ENCODE measurements around the gene DOCK4. TPM values are rescaled to one million over a fixed set of nuclear protein-coding genes. Genes with fewer than 3 reads are reported as not detected.

DOCK4 gene
- total and polyA plus RNA-seq, 9 donors = 8.2 to 14.0 (median 10.0) TPM

- no peaks in the 10 kb centered on the region for H3K27me3 ChIP-seq (ENCODE audit: control insufficient read depth, insufficient read depth, low read length)
- DNase-seq = no peak
- no CpG with 5 or more reads among the region's 4 CpGs for WGBS (ENCODE audit: insufficient coverage)
Measured at GRCh38 chr7:111821046-111821445, 385.2 kb downstream of the DOCK4 start.

GRCh38 chr7:111820621-111821020 lies 385.6 kb downstream of the DOCK4 start:
- H3K4me1 ChIP-seq (ENCODE audit: control insufficient read depth, insufficient read depth, low read length) = no peaks in the 10 kb centered on the region
- WGBS (ENCODE audit: insufficient coverage) = no CpG with 5 or more reads among the region's 2 CpGs
- no peaks in the 10 kb centered on the region for H3K27me3 ChIP-seq (ENCODE audit: control insufficient read depth, insufficient read depth, low read length)
- H3K36me3 ChIP-seq (ENCODE audit: control insufficient read depth, insufficient read depth, low read length) = no peaks in the 10 kb centered on the region
- H3K9me3 ChIP-seq (replicated peaks; ENCODE audit: control insufficient read depth, low read depth, low read length) = no peaks in the 10 kb centered on the region
- no peak overlapping the region for H3K27ac ChIP-seq (ENCODE audit: low read length)
- no peak for DNase-seq
- no peak overlapping the region for H3K4me3 ChIP-seq (ENCODE audit: low read length)

More at GRCh38 chr7:111821046-111821445, 385.2 kb downstream of the DOCK4 start:
- no peaks in the 10 kb centered on the region for H3K36me3 ChIP-seq (ENCODE audit: control insufficient read depth, insufficient read depth, low read length)
- H3K4me1 ChIP-seq (ENCODE audit: control insufficient read depth, insufficient read depth, low read length) = no peaks in the 10 kb centered on the region
- no peak overlapping the region for H3K27ac ChIP-seq (ENCODE audit: low read length)
- no peak overlapping the region for H3K4me3 ChIP-seq (ENCODE audit: low read length)
- no peaks in the 10 kb centered on the region for H3K9me3 ChIP-seq (replicated peaks; ENCODE audit: control insufficient read depth, low read depth, low read length)

- H3K36me3 ChIP-seq (ENCODE audit: control insufficient read depth, insufficient read depth, low read length) = no peaks in the 10 kb centered on the region
- H3K4me3 ChIP-seq (ENCODE audit: low read length) = no peak overlapping the region
- no peak overlapping the region for H3K27ac ChIP-seq (ENCODE audit: low read length)
- DNase-seq = no peak
- no peaks in the 10 kb centered on the region for H3K9me3 ChIP-seq (replicated peaks; ENCODE audit: control insufficient read depth, low read depth, low read length)
- H3K27me3 ChIP-seq (ENCODE audit: control insufficient read depth, insufficient read depth, low read length) = no peaks in the 10 kb centered on the region
- no CpG with 5 or more reads among the region's 1 CpG for WGBS (ENCODE audit: insufficient coverage)
- H3K4me1 ChIP-seq (ENCODE audit: control insufficient read depth, insufficient read depth, low read length) = no peaks in the 10 kb centered on the region
Measured at GRCh38 chr7:111820121-111820520, 386.1 kb downstream of the DOCK4 start.

DNA sequence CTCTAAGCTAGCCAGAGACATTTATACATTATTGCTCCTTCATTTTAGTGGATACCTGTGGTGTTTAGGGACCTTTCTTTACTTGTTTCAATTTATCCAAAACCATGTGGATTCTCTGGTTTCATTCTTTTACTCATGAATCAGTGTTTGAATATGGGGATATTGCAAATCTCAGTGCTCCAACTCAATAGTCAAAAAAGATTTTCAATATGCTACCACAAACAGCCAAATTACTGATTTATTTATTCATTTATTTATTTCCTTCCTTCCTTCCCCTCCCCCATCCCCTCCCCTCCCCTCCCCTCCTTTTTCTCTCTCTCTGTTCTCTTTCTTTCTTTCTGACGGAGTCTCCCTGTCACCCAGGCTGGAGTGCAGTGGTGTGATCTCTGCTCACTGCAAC lies 390.8 kb downstream of the DOCK4 start:
- DNase-seq = no peak
- WGBS (ENCODE audit: insufficient coverage) = no CpG with 5 or more reads among the region's 1 CpG
- H3K4me3 ChIP-seq (ENCODE audit: low read length) = no peak overlapping the region

DNA sequence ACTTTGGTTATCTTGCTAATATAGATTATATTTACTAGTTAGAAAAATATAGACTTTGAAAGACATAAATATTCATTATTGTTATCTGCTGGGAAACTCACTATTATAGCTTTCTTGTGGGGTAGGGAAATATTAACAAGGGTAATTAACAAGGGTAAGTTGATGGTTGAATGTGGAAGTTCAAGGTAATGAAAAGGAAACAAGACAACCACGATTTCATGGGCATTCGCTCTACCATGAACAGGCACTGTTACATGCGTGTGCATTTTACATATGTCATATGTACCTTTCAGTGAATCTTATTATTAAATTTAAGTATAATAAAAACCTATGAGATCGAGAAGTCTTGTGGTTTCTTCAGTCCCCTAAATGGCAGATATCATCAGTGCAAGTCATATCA lies 392.9 kb downstream of the DOCK4 start:
- WGBS (ENCODE audit: insufficient coverage) = no CpG with 5 or more reads among the region's 4 CpGs
- Histone ChIP-seq H3K9me3 (replicated peaks; ENCODE audit: control insufficient read depth, low read depth, low read length) (no peaks in the 10 kb centered on the region), H3K4me1 (ENCODE audit: control insufficient read depth, insufficient read depth, low read length) (no peaks in the 10 kb centered on the region), H3K36me3 (ENCODE audit: control insufficient read depth, insufficient read depth, low read length) (no peaks in the 10 kb centered on the region), H3K4me3 (ENCODE audit: low read length) (no peak overlapping the region), H3K27ac (ENCODE audit: low read length) (no peak overlapping the region), H3K27me3 (ENCODE audit: control insufficient read depth, insufficient read depth, low read length) (no peaks in the 10 kb centered on the region)
- DNase-seq = no peak

More for the DNA sequence above, 390.8 kb downstream of the DOCK4 start:
- Histone ChIP-seq H3K9me3 (replicated peaks; ENCODE audit: control insufficient read depth, low read depth, low read length) (no peaks in the 10 kb centered on the region), H3K36me3 (ENCODE audit: control insufficient read depth, insufficient read depth, low read length) (no peaks in the 10 kb centered on the region), H3K27ac (ENCODE audit: low read length) (no peak overlapping the region), H3K27me3 (ENCODE audit: control insufficient read depth, insufficient read depth, low read length) (no peaks in the 10 kb centered on the region), H3K4me1 (ENCODE audit: control insufficient read depth, insufficient read depth, low read length) (no peaks in the 10 kb centered on the region)

- Histone ChIP-seq H3K27me3 (ENCODE audit: control insufficient read depth, insufficient read depth, low read length) (no peaks in the 10 kb centered on the region), H3K36me3 (ENCODE audit: control insufficient read depth, insufficient read depth, low read length) (no peaks in the 10 kb centered on the region), H3K27ac (ENCODE audit: low read length) (no peak overlapping the region), H3K9me3 (replicated peaks; ENCODE audit: control insufficient read depth, low read depth, low read length) (peaks cover under 1% of the 10 kb centered on the region), H3K4me3 (ENCODE audit: low read length) (no peak overlapping the region), H3K4me1 (ENCODE audit: control insufficient read depth, insufficient read depth, low read length) (no peaks in the 10 kb centered on the region)
- WGBS (ENCODE audit: insufficient coverage) = no CpG with 5 or more reads among the region's 4 CpGs
- no peak for DNase-seq
Measured at GRCh38 chr7:111806232-111806631, 400.0 kb downstream of the DOCK4 start.

DNA sequence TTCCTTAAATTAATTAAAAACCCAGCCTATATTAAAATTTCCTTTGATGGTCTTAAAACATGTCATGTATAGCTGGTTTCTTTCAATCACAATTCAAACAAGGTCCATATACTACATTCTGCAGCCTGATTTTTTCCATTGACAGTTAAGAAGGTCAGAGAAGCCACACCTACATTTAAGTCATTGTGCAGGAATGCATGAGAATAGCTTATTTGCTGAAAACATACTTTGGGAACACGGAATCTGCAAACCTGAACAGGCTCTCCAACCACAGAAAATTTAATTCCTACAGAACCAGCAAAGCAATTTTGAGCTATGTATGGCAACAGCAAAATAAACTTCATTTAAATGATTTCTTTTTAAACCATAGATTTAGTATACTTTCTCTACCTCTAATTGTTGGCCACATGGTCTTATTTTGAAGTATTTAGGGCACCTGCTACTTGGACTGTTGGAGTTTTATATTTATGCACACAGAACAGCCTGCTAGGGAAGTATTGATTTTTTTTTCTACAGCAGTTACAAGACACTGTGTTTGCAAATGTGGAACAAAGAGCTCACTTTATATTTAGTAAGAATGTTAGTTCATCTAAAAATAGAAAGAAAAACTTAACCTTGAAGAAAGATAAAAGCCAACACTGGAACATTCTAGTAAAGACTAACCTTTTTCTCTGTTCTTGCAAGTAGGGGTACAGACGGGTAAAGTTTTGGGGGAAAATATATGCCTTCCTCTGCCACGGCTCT lies 403.0 kb downstream of the DOCK4 start:
- peak; percentile 38 for DNase-seq
- WGBS (ENCODE audit: insufficient coverage) = no CpG with 5 or more reads among the region's 3 CpGs
- Histone ChIP-seq H3K9me3 (replicated peaks; ENCODE audit: control insufficient read depth, low read depth, low read length) (peaks cover 17% of the 10 kb centered on the region), H3K27me3 (ENCODE audit: control insufficient read depth, insufficient read depth, low read length) (no peaks in the 10 kb centered on the region), H3K4me1 (ENCODE audit: control insufficient read depth, insufficient read depth, low read length) (no peaks in the 10 kb centered on the region), H3K4me3 (ENCODE audit: low read length) (no peak overlapping the region), H3K36me3 (ENCODE audit: control insufficient read depth, insufficient read depth, low read length) (no peaks in the 10 kb centered on the region), H3K27ac (ENCODE audit: low read length) (no peak overlapping the region)

- peaks cover 26% of the 10 kb centered on the region for H3K9me3 ChIP-seq (replicated peaks; ENCODE audit: control insufficient read depth, low read depth, low read length)
- H3K27ac ChIP-seq (ENCODE audit: low read length) = no peak overlapping the region
- H3K4me3 ChIP-seq (ENCODE audit: low read length) = no peak overlapping the region
- H3K27me3 ChIP-seq (ENCODE audit: control insufficient read depth, insufficient read depth, low read length) = no peaks in the 10 kb centered on the region
- no peak for DNase-seq
- H3K4me1 ChIP-seq (ENCODE audit: control insufficient read depth, insufficient read depth, low read length) = no peaks in the 10 kb centered on the region
- H3K36me3 ChIP-seq (ENCODE audit: control insufficient read depth, insufficient read depth, low read length) = no peaks in the 10 kb centered on the region
- WGBS (ENCODE audit: insufficient coverage) = 71% methylated on average over 1 of the region's 3 CpGs
Measured at GRCh38 chr7:111802194-111802772, 403.9 kb downstream of the DOCK4 start.

- WGBS (ENCODE audit: insufficient coverage) = 84% methylated on average over 4 of the region's 4 CpGs
- no peak for DNase-seq
- Histone ChIP-seq H3K36me3 (ENCODE audit: control insufficient read depth, insufficient read depth, low read length) (no peaks in the 10 kb centered on the region), H3K27me3 (ENCODE audit: control insufficient read depth, insufficient read depth, low read length) (no peaks in the 10 kb centered on the region), H3K4me3 (ENCODE audit: low read length) (no peak overlapping the region), H3K9me3 (replicated peaks; ENCODE audit: control insufficient read depth, low read depth, low read length) (peaks cover 35% of the 10 kb centered on the region), H3K27ac (ENCODE audit: low read length) (no peak overlapping the region), H3K4me1 (ENCODE audit: control insufficient read depth, insufficient read depth, low read length) (no peaks in the 10 kb centered on the region)
Measured at GRCh38 chr7:111801277-111801676, 404.9 kb downstream of the DOCK4 start.

DNA sequence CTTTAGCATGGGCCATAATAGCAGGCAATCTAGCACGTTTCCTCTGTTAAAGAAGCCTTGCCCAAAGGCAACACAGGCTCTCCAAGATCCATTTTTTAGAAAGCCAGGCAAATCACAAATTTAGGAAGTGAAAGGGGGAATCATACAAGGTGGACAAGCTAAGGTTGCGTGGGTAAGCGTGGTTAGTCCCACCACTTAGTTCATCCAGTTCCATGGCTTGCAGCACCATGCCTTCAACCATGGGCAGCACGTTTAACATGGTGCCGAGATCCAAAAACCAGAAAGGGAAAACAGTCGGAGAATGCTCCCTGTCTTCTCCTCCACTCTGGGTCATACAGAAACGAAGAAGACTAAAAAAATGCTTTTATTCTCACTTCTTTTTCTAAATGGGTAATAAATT lies 409.5 kb downstream of the DOCK4 start:
- H3K4me1 ChIP-seq (ENCODE audit: control insufficient read depth, insufficient read depth, low read length) = no peaks in the 10 kb centered on the region
- no peaks in the 10 kb centered on the region for H3K36me3 ChIP-seq (ENCODE audit: control insufficient read depth, insufficient read depth, low read length)
- no peaks in the 10 kb centered on the region for H3K27me3 ChIP-seq (ENCODE audit: control insufficient read depth, insufficient read depth, low read length)
- no peak overlapping the region for H3K27ac ChIP-seq (ENCODE audit: low read length)
- H3K9me3 ChIP-seq (replicated peaks; ENCODE audit: control insufficient read depth, low read depth, low read length) = peaks cover 54% of the 10 kb centered on the region
- DNase-seq = no peak
- WGBS (ENCODE audit: insufficient coverage) = 93% methylated on average over 5 of the region's 7 CpGs
- H3K4me3 ChIP-seq (ENCODE audit: low read length) = no peak overlapping the region
